SK-N-SH (cell line): ENCODE data around the gene CREBRF. TPM values are rescaled to one million over a fixed set of nuclear protein-coding genes. Genes with fewer than 3 reads are reported as not detected.

Source experiments
- CTCF ChIA-PET: fragments of 300-600, 350-600 bp; formaldehyde crosslinking; extraction: SDS; loops from one replicate; lab custom pipeline; 2021; lab: Yijun Ruan, JAX
- POLR2A ChIA-PET: fragments of 350-600 bp; sonication (Branson Sonifier 250); formaldehyde crosslinking; extraction: SDS; loops from one replicate; lab custom pipeline; 2020; ENCODE audit warnings: antibody characterized with exemption, inconsistent platforms; lab: Yijun Ruan, JAX
- DNase-seq: peaks from one replicate; pipeline ENCODE4 v3.0.0; 2012
- H2AFZ ChIP-seq: fragments of 200-600 bp; sonication (generic); 2 replicates; pipeline ENCODE4 v1.8.1; 2016; ENCODE audit warnings: antibody characterized with exemption, mild to moderate bottlenecking, low read depth
- H3F3A ChIP-seq: fragments of 200-600 bp; sonication (generic); replicated peaks from 2 replicates; pipeline ENCODE3; 2016; ENCODE audit warnings: antibody characterized with exemption, mild to moderate bottlenecking; ENCODE audit not compliant: insufficient read depth
- H3K27ac ChIP-seq, 2 experiments: fragments of 200-500 bp in 1 of 2; fragments of 200-600 bp in 1 of 2; sonication (Bioruptor generic) in 1 of 2; sonication (generic), shearing (Covaris generic) in 1 of 2; 2 replicates each; pipeline versions ENCODE4 v1.5.1 to v1.6.1; 2014 to 2016; ENCODE audit warnings: low read depth in 2 of 2, inconsistent platforms in 1 of 2, low read length in 1 of 2, mild to moderate bottlenecking in 1 of 2, mixed read lengths in 1 of 2
- H3K27me3 ChIP-seq: fragments of 200-600 bp; sonication (generic), shearing (Covaris generic); 2 replicates; pipeline ENCODE4 v1.6.1; 2016; ENCODE audit warnings: mixed run types; ENCODE audit not compliant: insufficient read depth
- H3K36me3 ChIP-seq, 2 experiments: fragments of 200-500 bp in 1 of 2; fragments of 200-600 bp in 1 of 2; sonication (Bioruptor generic) in 1 of 2; sonication (generic) in 1 of 2; replicated peaks in 1 of 2; 2 replicates each; pipeline versions ENCODE3 to v1.5.1; 2014 to 2016; ENCODE audit warnings: low read length in 1 of 2, mild to moderate bottlenecking in 1 of 2; ENCODE audit not compliant: insufficient read depth in 2 of 2, control insufficient read depth in 1 of 2
- H3K4me1 ChIP-seq, 2 experiments: fragments of 200-500 bp in 1 of 2; fragments of 200-600 bp in 1 of 2; sonication (Bioruptor generic) in 1 of 2; sonication (generic), shearing (Covaris generic) in 1 of 2; 2 replicates each; pipeline versions ENCODE4 v1.5.1 to v1.6.1; 2014 to 2016; ENCODE audit warnings: low read depth in 1 of 2, low read length in 1 of 2, mixed run types in 1 of 2; ENCODE audit not compliant: insufficient read depth in 2 of 2, control insufficient read depth in 1 of 2
- H3K4me2 ChIP-seq: fragments of 200-600 bp; sonication (generic), shearing (Covaris generic); 2 replicates; pipeline ENCODE4 v1.6.1; 2017; ENCODE audit warnings: mixed run types
- H3K4me3 ChIP-seq, 2 experiments: fragments of 200-500 bp in 1 of 2; fragments of 200-600 bp in 1 of 2; sonication (Bioruptor generic) in 1 of 2; sonication (generic), shearing (Covaris generic) in 1 of 2; 2 replicates each; pipeline versions ENCODE4 v1.5.1 to v1.8.1; 2014 to 2016; ENCODE audit warnings: low read depth in 2 of 2, inconsistent platforms in 1 of 2, low read length in 1 of 2, mild to moderate bottlenecking in 1 of 2, mixed read lengths in 1 of 2, moderate library complexity in 1 of 2
- H3K79me2 ChIP-seq: fragments of 200-600 bp; sonication (generic); 2 replicates; pipeline ENCODE4 v1.8.1; 2017; ENCODE audit warnings: mild to moderate bottlenecking; ENCODE audit not compliant: insufficient read depth
- H3K9ac ChIP-seq: fragments of 200-600 bp; sonication (generic); 2 replicates; pipeline ENCODE4 v1.6.1; 2017; ENCODE audit warnings: mixed run types
- H3K9me2 ChIP-seq: fragments of 200-600 bp; sonication (generic); 2 replicates; pipeline ENCODE4 v1.6.1; 2017; ENCODE audit warnings: mixed run types
- H3K9me3 ChIP-seq: fragments of 200-600 bp; sonication (generic); 2 replicates; pipeline ENCODE4 v1.6.1; 2017; ENCODE audit warnings: mixed run types, mild to moderate bottlenecking, moderate library complexity
- H4K20me1 ChIP-seq: fragments of 200-600 bp; sonication (generic); 2 replicates; pipeline ENCODE4 v1.6.1; 2017; ENCODE audit warnings: mild to moderate bottlenecking, mixed run types; ENCODE audit not compliant: insufficient read depth
- ELF1 ChIP-seq: IDR thresholded peaks from 2 replicates; pipeline ENCODE4 v1.4.0; 2012
- EP300 ChIP-seq, 2 experiments: IDR thresholded peaks; 2 replicates each; pipeline versions ENCODE4 v1.4.0 to v1.6.1; 2012; ENCODE audit warnings: borderline replicate concordance in 1 of 2, low read depth in 1 of 2, low read length in 1 of 2
- FOSL2 ChIP-seq: IDR thresholded peaks from 2 replicates; pipeline ENCODE4 v1.4.0; 2012; ENCODE audit warnings: low read depth, mild to moderate bottlenecking, moderate library complexity, borderline replicate concordance
- FOXJ3 ChIP-seq: sonication (generic); formaldehyde crosslinking; IDR thresholded peaks from 2 replicates; pipeline ENCODE4 v1.5.1; 2020; ENCODE audit warnings: mild to moderate bottlenecking, missing genetic modification reagents
- FOXM1 ChIP-seq: IDR thresholded peaks from 2 replicates; pipeline ENCODE4 v1.4.0; 2012; ENCODE audit warnings: low read depth, mild to moderate bottlenecking
- GABPA ChIP-seq: IDR thresholded peaks from 2 replicates; pipeline ENCODE4 v1.4.0; 2012; ENCODE audit warnings: low read depth, mild to moderate bottlenecking
- GATA2 ChIP-seq: sonication (generic); formaldehyde crosslinking; IDR thresholded peaks from 2 replicates; pipeline ENCODE4 v1.5.0; 2020; ENCODE audit warnings: mild to moderate bottlenecking, missing genetic modification reagents
- JUND ChIP-seq: IDR thresholded peaks from 2 replicates; pipeline ENCODE4 v1.4.0; 2012
- MXI1 ChIP-seq: IDR thresholded peaks from 2 replicates; pipeline ENCODE4 v1.6.1; 2012; ENCODE audit warnings: mild to moderate bottlenecking, low read depth, low read length, improper control_type of control experiment
- NRF1 ChIP-seq: IDR thresholded peaks from 2 replicates; pipeline ENCODE4 v1.6.1; 2012; ENCODE audit warnings: low read depth, mild to moderate bottlenecking, low read length
- POLR2AphosphoS5 ChIP-seq: IDR thresholded peaks from 2 replicates; pipeline ENCODE4 v1.6.1; 2012; ENCODE audit warnings: low read depth, low read length
- RAD21 ChIP-seq: IDR thresholded peaks from 2 replicates; pipeline ENCODE4 v1.6.1; 2012; ENCODE audit warnings: mild to moderate bottlenecking, low read length
- RFX5 ChIP-seq: IDR thresholded peaks from 2 replicates; pipeline ENCODE4 v1.6.1; 2012; ENCODE audit warnings: mild to moderate bottlenecking, improper control_type of control experiment, low read length
- RXRA ChIP-seq: IDR thresholded peaks from 2 replicates; pipeline ENCODE4 v1.4.0; 2012; ENCODE audit warnings: low read depth, mild to moderate bottlenecking, borderline replicate concordance
- SIN3A ChIP-seq: IDR thresholded peaks from 2 replicates; pipeline ENCODE4 v1.6.1; 2012; ENCODE audit warnings: low read depth, mild to moderate bottlenecking, low read length, moderate library complexity, borderline replicate concordance
- TCF12 ChIP-seq: IDR thresholded peaks from 2 replicates; pipeline ENCODE4 v1.4.0; 2012
- TEAD4 ChIP-seq: IDR thresholded peaks from 2 replicates; pipeline ENCODE4 v1.4.0; 2012; ENCODE audit warnings: mild to moderate bottlenecking, borderline replicate concordance; ENCODE audit not compliant: insufficient read depth
- YY1 ChIP-seq: IDR thresholded peaks from 2 replicates; pipeline ENCODE4 v1.4.0; 2012; ENCODE audit warnings: low read depth, mild to moderate bottlenecking
- WGBS: methylation state at CpG from one replicate; pipeline ENCODE4 v1.1.6; 2017; ENCODE audit warnings: low lambda C conversion rate; 5-methylcytosine and 5-hydroxymethylcytosine counted together
- polyA plus RNA-seq, 3 experiments: library from polyadenylated mRNA; depleted of rRNA; stranded (reverse); fragments of >200 nt; gene quantifications; 2 replicates each; pipeline ENCODE4 v1.2.3, GENCODE V29; 2012
- TF ChIP-seq, protein P1 (sequence below): IDR thresholded peaks from 2 replicates; pipeline ENCODE4; 2012
- TF ChIP-seq, protein P2 (sequence below): fragments of 200-600 bp; sonication (generic); IDR thresholded peaks from 2 replicates; pipeline ENCODE4 v1.6.1; 2017; ENCODE audit warnings: antibody characterized with exemption, mild to moderate bottlenecking, moderate library complexity
- TF ChIP-seq, protein P3 (sequence below): IDR thresholded peaks from 2 replicates; pipeline ENCODE4 v1.4.0; 2012; ENCODE audit warnings: low read depth, borderline replicate concordance
- TF ChIP-seq, protein P4 (sequence below): IDR thresholded peaks from 2 replicates; pipeline ENCODE4 v1.4.0; 2012; ENCODE audit warnings: low read depth, borderline replicate concordance

CREBRF gene
- polyA plus RNA-seq, 1 of the 3 experiments (the other 2 are of a cell fraction): 2.4 TPM

- TF ChIP-seq FOSL2 (no peak), FOXM1 (no peak), RAD21 (no peak)
- TF ChIP-seq, protein P1, sequence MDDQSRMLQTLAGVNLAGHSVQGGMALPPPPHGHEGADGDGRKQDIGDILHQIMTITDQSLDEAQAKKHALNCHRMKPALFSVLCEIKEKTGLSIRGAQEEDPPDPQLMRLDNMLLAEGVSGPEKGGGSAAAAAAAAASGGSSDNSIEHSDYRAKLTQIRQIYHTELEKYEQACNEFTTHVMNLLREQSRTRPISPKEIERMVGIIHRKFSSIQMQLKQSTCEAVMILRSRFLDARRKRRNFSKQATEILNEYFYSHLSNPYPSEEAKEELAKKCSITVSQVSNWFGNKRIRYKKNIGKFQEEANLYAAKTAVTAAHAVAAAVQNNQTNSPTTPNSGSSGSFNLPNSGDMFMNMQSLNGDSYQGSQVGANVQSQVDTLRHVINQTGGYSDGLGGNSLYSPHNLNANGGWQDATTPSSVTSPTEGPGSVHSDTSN: no peak
Observed at GRCh38 chr5:173078878-173079277, 22.7 kb downstream of the CREBRF start (continued).

DNA sequence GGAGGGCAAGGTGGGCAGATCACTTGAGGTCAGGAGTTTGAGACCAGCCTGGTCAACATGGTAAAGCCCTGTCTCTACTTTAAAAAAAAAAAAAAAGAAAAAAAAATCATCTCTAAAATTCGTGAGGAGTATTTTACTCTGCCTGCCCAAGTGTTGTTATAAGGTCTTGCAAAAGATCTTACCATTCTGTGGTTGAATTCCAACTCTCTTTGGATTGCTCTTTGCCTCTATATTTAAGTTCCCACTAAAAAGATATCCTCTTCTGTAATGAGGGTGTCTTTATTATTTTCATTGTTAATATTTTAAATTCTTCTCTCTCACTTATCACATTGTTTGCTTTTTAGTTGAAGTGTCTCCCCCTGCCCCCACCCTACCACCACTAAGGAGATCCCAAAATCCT is 33.4 kb downstream of the CREBRF start:
- H3K27me3 ChIP-seq: no peaks in the 10 kb centered on the region
- H3K36me3 ChIP-seq: peaks cover 13 to 17% of the 10 kb centered on the region in 2 experiments
- H3K9me2 ChIP-seq: no peaks in the 10 kb centered on the region
- H2AFZ ChIP-seq: no peak overlapping the region
- POLR2A ChIA-PET: no interaction called here
- H3K4me1 ChIP-seq: peaks cover 0 to 9% of the 10 kb centered on the region in 2 experiments; a peak in 1 of 4 replicates
- H3K79me2 ChIP-seq: no peaks in the 10 kb centered on the region
- H3K27ac ChIP-seq: no peak overlapping the region
- CTCF ChIA-PET: no interaction called here
- no peak for DNase-seq
- H3K9me3 ChIP-seq: no peaks in the 10 kb centered on the region
- H4K20me1 ChIP-seq: no peaks in the 10 kb centered on the region; the same call in 1 of the 2 replicates
- TF ChIP-seq FOXM1 (no peak), MXI1 (no peak), ELF1 (no peak), TCF12 (no peak), TEAD4 (no peak), FOXJ3 (no peak)
- TF ChIP-seq, protein P2, sequence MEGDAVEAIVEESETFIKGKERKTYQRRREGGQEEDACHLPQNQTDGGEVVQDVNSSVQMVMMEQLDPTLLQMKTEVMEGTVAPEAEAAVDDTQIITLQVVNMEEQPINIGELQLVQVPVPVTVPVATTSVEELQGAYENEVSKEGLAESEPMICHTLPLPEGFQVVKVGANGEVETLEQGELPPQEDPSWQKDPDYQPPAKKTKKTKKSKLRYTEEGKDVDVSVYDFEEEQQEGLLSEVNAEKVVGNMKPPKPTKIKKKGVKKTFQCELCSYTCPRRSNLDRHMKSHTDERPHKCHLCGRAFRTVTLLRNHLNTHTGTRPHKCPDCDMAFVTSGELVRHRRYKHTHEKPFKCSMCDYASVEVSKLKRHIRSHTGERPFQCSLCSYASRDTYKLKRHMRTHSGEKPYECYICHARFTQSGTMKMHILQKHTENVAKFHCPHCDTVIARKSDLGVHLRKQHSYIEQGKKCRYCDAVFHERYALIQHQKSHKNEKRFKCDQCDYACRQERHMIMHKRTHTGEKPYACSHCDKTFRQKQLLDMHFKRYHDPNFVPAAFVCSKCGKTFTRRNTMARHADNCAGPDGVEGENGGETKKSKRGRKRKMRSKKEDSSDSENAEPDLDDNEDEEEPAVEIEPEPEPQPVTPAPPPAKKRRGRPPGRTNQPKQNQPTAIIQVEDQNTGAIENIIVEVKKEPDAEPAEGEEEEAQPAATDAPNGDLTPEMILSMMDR: no peak
- TF ChIP-seq, protein P3, sequence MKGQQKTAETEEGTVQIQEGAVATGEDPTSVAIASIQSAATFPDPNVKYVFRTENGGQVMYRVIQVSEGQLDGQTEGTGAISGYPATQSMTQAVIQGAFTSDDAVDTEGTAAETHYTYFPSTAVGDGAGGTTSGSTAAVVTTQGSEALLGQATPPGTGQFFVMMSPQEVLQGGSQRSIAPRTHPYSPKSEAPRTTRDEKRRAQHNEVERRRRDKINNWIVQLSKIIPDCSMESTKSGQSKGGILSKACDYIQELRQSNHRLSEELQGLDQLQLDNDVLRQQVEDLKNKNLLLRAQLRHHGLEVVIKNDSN: no peak
- TF ChIP-seq, all 33 proteins: peak for 0
- H3K4me2 ChIP-seq: no peak overlapping the region
- peaks cover 12% of the 10 kb centered on the region for H3F3A ChIP-seq
- H3K9ac ChIP-seq: no peak overlapping the region
- no peak overlapping the region for H3K4me3 ChIP-seq
- WGBS: 95% methylated on average over 1 of the region's 1 CpG

GRCh38 chr5:173090639-173091038 is 34.5 kb downstream of the CREBRF start:
- Histone ChIP-seq H3K4me1 (peaks cover 0 to 9% of the 10 kb centered on the region in 2 experiments; a peak in 1 of 4 replicates), H4K20me1 (no peaks in the 10 kb centered on the region; the same call in 1 of the 2 replicates), H3K79me2 (no peaks in the 10 kb centered on the region; the same call in 1 of the 2 replicates), H3F3A (peaks cover 20% of the 10 kb centered on the region), H3K27me3 (no peaks in the 10 kb centered on the region), H3K9me2 (no peaks in the 10 kb centered on the region), H3K9me3 (no peaks in the 10 kb centered on the region), H2AFZ (no peak overlapping the region), H3K9ac (no peak overlapping the region), H3K4me3 (no peak overlapping the region), H3K27ac (no peak overlapping the region), H3K36me3 (peaks cover 13 to 17% of the 10 kb centered on the region in 2 experiments), H3K4me2 (no peak overlapping the region)
- 88% methylated on average over 2 of the region's 2 CpGs for WGBS
- no peak for TF ChIP-seq EP300 (IDR thresholded peaks at IDR 0.05; ENCODE audit: borderline replicate concordance in 1 of 2, low read depth in 1 of 2, low read length in 1 of 2)
- no peak for TF ChIP-seq NRF1
- no peak for TF ChIP-seq TEAD4
- TF ChIP-seq YY1: no peak
- TF ChIP-seq GABPA: no peak
- no peak for TF ChIP-seq SIN3A
- TF ChIP-seq GATA2 (CRISPR knock-in tag): no peak
- TF ChIP-seq POLR2AphosphoS5: no peak
- no peak for TF ChIP-seq RXRA
- TF ChIP-seq RFX5: no peak
- TF ChIP-seq JUND: no peak
- TF ChIP-seq FOSL2: no peak
- TF ChIP-seq, protein P3: no peak
- TF ChIP-seq, protein P4, sequence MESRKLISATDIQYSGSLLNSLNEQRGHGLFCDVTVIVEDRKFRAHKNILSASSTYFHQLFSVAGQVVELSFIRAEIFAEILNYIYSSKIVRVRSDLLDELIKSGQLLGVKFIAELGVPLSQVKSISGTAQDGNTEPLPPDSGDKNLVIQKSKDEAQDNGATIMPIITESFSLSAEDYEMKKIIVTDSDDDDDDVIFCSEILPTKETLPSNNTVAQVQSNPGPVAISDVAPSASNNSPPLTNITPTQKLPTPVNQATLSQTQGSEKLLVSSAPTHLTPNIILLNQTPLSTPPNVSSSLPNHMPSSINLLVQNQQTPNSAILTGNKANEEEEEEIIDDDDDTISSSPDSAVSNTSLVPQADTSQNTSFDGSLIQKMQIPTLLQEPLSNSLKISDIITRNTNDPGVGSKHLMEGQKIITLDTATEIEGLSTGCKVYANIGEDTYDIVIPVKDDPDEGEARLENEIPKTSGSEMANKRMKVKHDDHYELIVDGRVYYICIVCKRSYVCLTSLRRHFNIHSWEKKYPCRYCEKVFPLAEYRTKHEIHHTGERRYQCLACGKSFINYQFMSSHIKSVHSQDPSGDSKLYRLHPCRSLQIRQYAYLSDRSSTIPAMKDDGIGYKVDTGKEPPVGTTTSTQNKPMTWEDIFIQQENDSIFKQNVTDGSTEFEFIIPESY: no peak
- ChIA-PET CTCF (no interaction called here), POLR2A (no interaction called here)
- DNase-seq: no peak
